ENCODE data around the gene ESR1.

ESR1 gene

GRCh38 chr6:151813858-151814257 lies 6.4 kb downstream of the ESR1 start:
- Histone ChIP-seq H3K4me3 (ENCODE audit: low read depth, low read length) (no peak overlapping the region), H3K36me3 (ENCODE audit: insufficient read depth, low read length) (no peaks in the 10 kb centered on the region), H3K79me2 (ENCODE audit: control insufficient read depth, insufficient read depth, low read length, unreplicated experiment) (no peaks in the 10 kb centered on the region), H3K4me1 (ENCODE audit: control insufficient read depth, insufficient read depth, low read length, unreplicated experiment) (no peaks in the 10 kb centered on the region), H2AFZ (ENCODE audit: low read length, unreplicated experiment) (no peak overlapping the region), H3K27ac (ENCODE audit: low read depth, low read length) (no peak overlapping the region), H3K27me3 (ENCODE audit: insufficient read depth, low read length) (peaks cover 1% of the 10 kb centered on the region)

- no peak overlapping the region for H2AFZ ChIP-seq (ENCODE audit: low read length, unreplicated experiment)
- no peak overlapping the region for H3K27ac ChIP-seq (ENCODE audit: low read depth, low read length)
- H3K4me1 ChIP-seq (ENCODE audit: control insufficient read depth, insufficient read depth, low read length, unreplicated experiment): no peaks in the 10 kb centered on the region
- H3K27me3 ChIP-seq (ENCODE audit: insufficient read depth, low read length): no peaks in the 10 kb centered on the region; the same call in 1 of the 2 replicates
- H3K36me3 ChIP-seq (ENCODE audit: insufficient read depth, low read length): no peaks in the 10 kb centered on the region
- H3K4me3 ChIP-seq (ENCODE audit: low read depth, low read length): no peak overlapping the region
- H3K79me2 ChIP-seq (ENCODE audit: control insufficient read depth, insufficient read depth, low read length, unreplicated experiment): no peaks in the 10 kb centered on the region
These were observed 7.1 kb downstream of the ESR1 start for GRCh38 chr6:151814614-151815013.

DNA sequence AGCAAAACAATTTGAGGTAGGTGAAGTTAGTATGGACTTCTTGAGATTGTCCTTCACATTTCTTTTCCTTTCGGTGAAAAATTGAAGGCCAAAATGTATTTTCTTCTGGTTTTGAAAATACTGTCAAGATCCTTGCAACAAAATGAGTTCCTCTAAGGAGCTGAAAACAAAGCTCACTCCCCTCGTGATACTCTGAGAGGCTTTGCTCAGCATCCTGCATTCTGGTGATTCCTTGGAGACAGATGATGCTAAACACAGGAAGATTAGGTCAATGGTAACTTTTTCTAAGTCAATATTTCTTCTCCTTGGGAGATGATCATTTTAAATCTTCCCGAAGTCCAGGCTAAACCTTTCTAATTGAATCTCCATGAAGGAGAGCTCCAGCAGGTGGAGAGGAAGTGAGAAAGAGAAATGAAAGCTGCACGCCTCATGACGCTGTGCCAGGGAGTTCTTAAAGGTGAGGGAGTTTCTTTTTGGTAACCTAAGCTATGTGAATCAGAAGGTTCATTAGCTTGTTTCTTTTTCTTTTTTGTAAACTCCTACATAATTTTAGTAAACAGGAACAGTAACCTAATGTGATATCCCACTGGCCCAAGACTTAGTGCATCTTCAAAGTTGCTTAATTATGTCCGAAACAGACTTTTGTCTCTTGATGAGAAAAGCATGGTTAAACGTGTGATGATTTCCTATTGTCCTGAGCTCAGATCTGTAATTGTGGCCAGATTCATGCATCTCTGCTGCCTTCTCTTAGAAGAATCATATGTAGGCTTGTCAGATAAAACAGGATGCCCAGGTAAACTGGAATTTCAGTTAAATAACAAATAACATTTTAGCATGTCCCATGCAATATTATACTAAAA lies 15.0 kb downstream of the ESR1 start:
- Histone ChIP-seq H3K4me1 (ENCODE audit: control insufficient read depth, insufficient read depth, low read length, unreplicated experiment) (no peaks in the 10 kb centered on the region), H3K27ac (ENCODE audit: low read depth, low read length) (no peak overlapping the region), H3K27me3 (ENCODE audit: insufficient read depth, low read length) (no peaks in the 10 kb centered on the region; the same call in 1 of the 2 replicates), H2AFZ (ENCODE audit: low read length, unreplicated experiment) (no peak overlapping the region), H3K4me3 (ENCODE audit: low read depth, low read length) (no peak overlapping the region), H3K79me2 (ENCODE audit: control insufficient read depth, insufficient read depth, low read length, unreplicated experiment) (no peaks in the 10 kb centered on the region), H3K36me3 (ENCODE audit: insufficient read depth, low read length) (no peaks in the 10 kb centered on the region)

DNA sequence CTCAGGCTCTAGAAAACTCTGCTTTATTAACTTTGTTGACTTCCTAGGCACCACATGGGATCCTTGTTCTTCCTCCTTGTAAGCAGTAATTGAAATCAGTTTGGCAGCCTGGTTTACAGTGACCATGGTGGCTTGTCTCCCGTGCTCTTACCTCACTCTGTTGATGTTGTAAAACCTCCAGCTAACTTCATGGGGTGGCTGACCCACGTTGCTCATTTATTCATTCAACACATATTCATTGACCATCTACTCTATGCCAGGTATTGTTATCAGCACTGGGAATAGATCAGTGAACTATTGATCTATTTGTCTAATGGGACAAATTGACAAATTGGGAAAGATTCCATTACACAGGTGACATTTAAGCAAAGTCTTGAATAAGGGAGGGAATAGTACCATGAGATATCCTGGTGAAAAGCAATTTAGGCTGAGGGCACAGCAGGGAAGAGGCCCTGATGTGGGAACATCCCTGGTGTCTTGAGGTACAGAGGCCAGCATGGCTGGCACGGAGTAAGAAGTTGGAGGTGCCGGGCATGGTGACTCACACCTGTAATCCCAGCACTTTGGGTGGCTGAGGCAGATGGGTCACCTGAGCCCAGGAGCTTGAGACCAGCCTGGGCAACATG lies 19.1 kb downstream of the ESR1 start:
- H3K4me1 ChIP-seq (ENCODE audit: control insufficient read depth, insufficient read depth, low read length, unreplicated experiment): no peaks in the 10 kb centered on the region
- no peak overlapping the region for H3K4me3 ChIP-seq (ENCODE audit: low read depth, low read length)
- no peak overlapping the region for H2AFZ ChIP-seq (ENCODE audit: low read length, unreplicated experiment)
- no peaks in the 10 kb centered on the region for H3K79me2 ChIP-seq (ENCODE audit: control insufficient read depth, insufficient read depth, low read length, unreplicated experiment)
- H3K36me3 ChIP-seq (ENCODE audit: insufficient read depth, low read length): no peaks in the 10 kb centered on the region
- H3K27me3 ChIP-seq (ENCODE audit: insufficient read depth, low read length): no peaks in the 10 kb centered on the region
- no peak overlapping the region for H3K27ac ChIP-seq (ENCODE audit: low read depth, low read length)

DNA sequence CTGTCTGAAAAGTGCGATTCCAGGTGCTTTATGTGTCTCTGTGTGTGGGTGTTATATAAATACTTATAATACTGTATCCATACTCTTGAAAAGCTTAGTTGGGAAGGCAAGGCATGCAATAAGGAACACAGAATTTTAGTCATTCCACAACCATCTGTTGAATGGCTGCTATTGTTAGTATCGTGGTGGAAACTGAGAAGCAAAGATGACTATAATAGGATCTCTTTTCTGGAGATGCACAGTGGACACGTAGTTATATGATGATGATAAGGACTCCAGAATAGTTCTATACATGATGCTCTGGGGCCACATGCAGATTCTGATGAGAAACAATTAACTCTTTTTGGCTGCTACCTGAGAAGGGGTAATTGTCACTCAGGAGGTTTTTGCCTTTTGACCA lies 25.2 kb downstream of the ESR1 start:
- H3K27me3 ChIP-seq (ENCODE audit: insufficient read depth, low read length): no peaks in the 10 kb centered on the region
- H3K4me1 ChIP-seq (ENCODE audit: control insufficient read depth, insufficient read depth, low read length, unreplicated experiment): no peaks in the 10 kb centered on the region
- H3K36me3 ChIP-seq (ENCODE audit: insufficient read depth, low read length): no peaks in the 10 kb centered on the region
- no peak overlapping the region for H3K27ac ChIP-seq (ENCODE audit: low read depth, low read length)
- no peak overlapping the region for H2AFZ ChIP-seq (ENCODE audit: low read length, unreplicated experiment)
- H3K79me2 ChIP-seq (ENCODE audit: control insufficient read depth, insufficient read depth, low read length, unreplicated experiment): no peaks in the 10 kb centered on the region
- H3K4me3 ChIP-seq (ENCODE audit: low read depth, low read length): no peak overlapping the region

GRCh38 chr6:151835396-151835795 lies 27.9 kb downstream of the ESR1 start:
- Histone ChIP-seq H2AFZ (ENCODE audit: low read length, unreplicated experiment) (no peak overlapping the region), H3K79me2 (ENCODE audit: control insufficient read depth, insufficient read depth, low read length, unreplicated experiment) (no peaks in the 10 kb centered on the region), H3K4me3 (ENCODE audit: low read depth, low read length) (no peak overlapping the region), H3K27ac (ENCODE audit: low read depth, low read length) (no peak overlapping the region), H3K4me1 (ENCODE audit: control insufficient read depth, insufficient read depth, low read length, unreplicated experiment) (no peaks in the 10 kb centered on the region), H3K36me3 (ENCODE audit: insufficient read depth, low read length) (no peaks in the 10 kb centered on the region), H3K27me3 (ENCODE audit: insufficient read depth, low read length) (no peaks in the 10 kb centered on the region)

GRCh38 chr6:151837223-151837622 lies 29.7 kb downstream of the ESR1 start:
- Histone ChIP-seq H3K4me3 (ENCODE audit: low read depth, low read length) (no peak overlapping the region), H3K36me3 (ENCODE audit: insufficient read depth, low read length) (no peaks in the 10 kb centered on the region), H3K79me2 (ENCODE audit: control insufficient read depth, insufficient read depth, low read length, unreplicated experiment) (no peaks in the 10 kb centered on the region), H3K4me1 (ENCODE audit: control insufficient read depth, insufficient read depth, low read length, unreplicated experiment) (no peaks in the 10 kb centered on the region), H3K27me3 (ENCODE audit: insufficient read depth, low read length) (no peaks in the 10 kb centered on the region), H2AFZ (ENCODE audit: low read length, unreplicated experiment) (no peak overlapping the region), H3K27ac (ENCODE audit: low read depth, low read length) (no peak overlapping the region)

DNA sequence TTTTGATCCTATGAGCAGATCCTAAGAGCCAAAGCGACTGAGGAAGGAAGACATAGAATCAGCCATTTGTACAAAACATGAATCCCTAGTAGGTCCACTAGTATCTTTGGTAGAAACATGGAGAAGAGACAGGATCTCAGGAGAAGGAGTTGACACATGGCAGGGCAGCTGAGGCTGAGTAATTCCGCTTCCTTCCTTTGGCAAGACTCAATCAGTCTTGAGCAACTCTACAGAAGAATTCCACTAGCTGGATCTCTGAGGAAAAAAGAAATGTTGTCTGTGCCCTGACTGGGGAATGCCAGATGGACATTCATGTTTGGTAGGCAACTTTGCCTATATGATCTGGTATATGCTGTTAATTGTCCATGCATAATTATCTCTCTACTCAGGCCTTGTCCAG lies 35.3 kb downstream of the ESR1 start:
- Histone ChIP-seq H2AFZ (ENCODE audit: low read length, unreplicated experiment) (no peak overlapping the region), H3K27ac (ENCODE audit: low read depth, low read length) (no peak overlapping the region), H3K79me2 (ENCODE audit: control insufficient read depth, insufficient read depth, low read length, unreplicated experiment) (no peaks in the 10 kb centered on the region), H3K36me3 (ENCODE audit: insufficient read depth, low read length) (no peaks in the 10 kb centered on the region), H3K27me3 (ENCODE audit: insufficient read depth, low read length) (no peaks in the 10 kb centered on the region), H3K4me3 (ENCODE audit: low read depth, low read length) (no peak overlapping the region), H3K4me1 (ENCODE audit: control insufficient read depth, insufficient read depth, low read length, unreplicated experiment) (no peaks in the 10 kb centered on the region)

DNA sequence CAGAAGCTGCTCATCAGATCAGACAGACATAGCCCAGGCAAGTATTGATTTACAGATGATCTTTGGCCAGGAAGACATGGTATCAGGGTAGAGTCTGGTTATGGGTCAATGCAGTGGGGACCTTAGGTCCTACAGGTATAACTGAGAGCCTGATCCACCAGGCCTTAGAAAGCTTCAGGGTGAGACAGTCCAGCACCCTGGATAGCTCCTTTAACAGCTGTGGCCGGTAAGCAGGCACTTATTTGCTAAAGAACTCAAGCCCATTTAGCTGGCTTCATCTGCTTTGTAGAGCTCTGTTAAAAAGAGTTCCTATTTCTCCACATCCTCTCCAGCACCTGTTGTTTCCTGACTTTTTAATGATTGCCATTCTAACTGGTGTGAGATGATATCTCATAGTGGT lies 39.6 kb downstream of the ESR1 start:
- Histone ChIP-seq H2AFZ (ENCODE audit: low read length, unreplicated experiment) (no peak overlapping the region), H3K27me3 (ENCODE audit: insufficient read depth, low read length) (no peaks in the 10 kb centered on the region), H3K4me1 (ENCODE audit: control insufficient read depth, insufficient read depth, low read length, unreplicated experiment) (no peaks in the 10 kb centered on the region), H3K36me3 (ENCODE audit: insufficient read depth, low read length) (no peaks in the 10 kb centered on the region), H3K27ac (ENCODE audit: low read depth, low read length) (no peak overlapping the region), H3K79me2 (ENCODE audit: control insufficient read depth, insufficient read depth, low read length, unreplicated experiment) (no peaks in the 10 kb centered on the region), H3K4me3 (ENCODE audit: low read depth, low read length) (no peak overlapping the region)

GRCh38 chr6:151850479-151851003 lies 43.1 kb downstream of the ESR1 start:
- no peak overlapping the region for H2AFZ ChIP-seq (ENCODE audit: low read length, unreplicated experiment)
- no peaks in the 10 kb centered on the region for H3K79me2 ChIP-seq (ENCODE audit: control insufficient read depth, insufficient read depth, low read length, unreplicated experiment)
- H3K4me1 ChIP-seq (ENCODE audit: control insufficient read depth, insufficient read depth, low read length, unreplicated experiment): no peaks in the 10 kb centered on the region
- no peak overlapping the region for H3K4me3 ChIP-seq (ENCODE audit: low read depth, low read length)
- no peaks in the 10 kb centered on the region for H3K27me3 ChIP-seq (ENCODE audit: insufficient read depth, low read length)
- H3K36me3 ChIP-seq (ENCODE audit: insufficient read depth, low read length): no peaks in the 10 kb centered on the region
- no peak overlapping the region for H3K27ac ChIP-seq (ENCODE audit: low read depth, low read length)

DNA sequence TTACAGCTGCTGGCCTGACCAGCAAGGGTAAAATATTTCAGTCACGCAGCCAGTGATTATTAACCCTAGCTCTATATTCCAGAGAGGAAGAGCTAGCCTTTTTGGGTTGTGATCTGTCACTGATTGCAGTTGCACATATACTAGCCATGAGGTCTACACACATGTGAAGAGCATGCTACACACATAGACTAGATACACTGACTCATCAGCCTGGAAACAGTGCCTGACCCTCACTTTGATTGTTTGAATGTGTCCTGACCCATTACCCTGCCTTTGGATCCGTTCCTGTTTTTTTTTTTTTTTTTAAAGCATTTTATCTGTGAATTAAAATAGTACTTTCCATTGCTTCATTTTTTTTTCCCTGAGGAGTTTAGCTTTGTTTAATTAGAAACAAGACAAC lies 50.8 kb downstream of the ESR1 start:
- H3K4me1 ChIP-seq (ENCODE audit: control insufficient read depth, insufficient read depth, low read length, unreplicated experiment): no peaks in the 10 kb centered on the region
- H3K36me3 ChIP-seq (ENCODE audit: insufficient read depth, low read length): no peaks in the 10 kb centered on the region
- no peak overlapping the region for H3K27ac ChIP-seq (ENCODE audit: low read depth, low read length)
- H3K4me3 ChIP-seq (ENCODE audit: low read depth, low read length): no peak overlapping the region
- H3K27me3 ChIP-seq (ENCODE audit: insufficient read depth, low read length): no peaks in the 10 kb centered on the region
- H3K79me2 ChIP-seq (ENCODE audit: control insufficient read depth, insufficient read depth, low read length, unreplicated experiment): no peaks in the 10 kb centered on the region
- H2AFZ ChIP-seq (ENCODE audit: low read length, unreplicated experiment): no peak overlapping the region
